Fibroblast of skin of right quadriceps (primary cell): ENCODE data around the gene HCRTR1.
A peak's percentile ranks its signal among the peaks of the same experiment; 100 is the strongest.
"Not testable (repeated sequence)": the region's sequence is repeated elsewhere in the genome, so short reads cannot be mapped to it uniquely, and the experiment has no call there.

Experiments
- DNase-seq: peaks from one replicate; pipeline ENCODE4 v3.0.0-alpha.2; 2013

HCRTR1 gene

GRCh38 chr1:31581821-31582810, 35.4 kb upstream of the HCRTR1 start:
- DNase-seq: no peak

GRCh38 chr1:31583082-31583994, 34.2 kb upstream of the HCRTR1 start:
- DNase-seq: no peak

- no peak for DNase-seq
Measured at GRCh38 chr1:31583995-31584868, 33.3 kb upstream of the HCRTR1 start.

- no peak for DNase-seq
Measured at GRCh38 chr1:31584869-31585735, 32.4 kb upstream of the HCRTR1 start.

- no peak for DNase-seq
Measured at GRCh38 chr1:31585736-31586365, 31.6 kb upstream of the HCRTR1 start.

- no peak for DNase-seq
Measured at GRCh38 chr1:31586376-31587327, 30.8 kb upstream of the HCRTR1 start.

- DNase-seq: not testable (repeated sequence)
Measured at GRCh38 chr1:31587328-31587699, 30.2 kb upstream of the HCRTR1 start.

GRCh38 chr1:31587720-31588423, 29.6 kb upstream of the HCRTR1 start:
- DNase-seq: peak; percentile 27

- peak; percentile 42 for DNase-seq
Measured at GRCh38 chr1:31588751-31589515, 28.6 kb upstream of the HCRTR1 start.

GRCh38 chr1:31591425-31592093, 25.9 kb upstream of the HCRTR1 start:
- DNase-seq: peak; percentile 57

- DNase-seq: no peak
Measured at GRCh38 chr1:31592132-31592531, 25.4 kb upstream of the HCRTR1 start.

GRCh38 chr1:31593136-31593665, 24.3 kb upstream of the HCRTR1 start:
- DNase-seq: no peak

GRCh38 chr1:31593770-31594632, 23.5 kb upstream of the HCRTR1 start:
- peak; percentile 63 for DNase-seq

GRCh38 chr1:31595836-31596736, 21.4 kb upstream of the HCRTR1 start:
- DNase-seq: no peak

GRCh38 chr1:31596737-31597097, 20.8 kb upstream of the HCRTR1 start:
- DNase-seq: no peak
